Peyer's patch (tissue), 4 donors: ENCODE results near the gene WAPL. TPM values are rescaled to one million over a fixed set of nuclear protein-coding genes. Genes with fewer than 3 reads are reported as not detected.
"Not testable (repeated sequence)": the region's sequence is repeated elsewhere in the genome, so short reads cannot be mapped to it uniquely, and the experiment has no call there.

Experiments
- DNase-seq, 3 donors: peaks; one replicate each; pipeline ENCODE4 v3.0.0-alpha.2; 2017 to 2019
- H3K27ac ChIP-seq, 4 donors: fragments of 200-600 bp; sonication (generic); one replicate each; pipeline ENCODE4 v1.5.1; 2016 to 2019
- H3K27me3 ChIP-seq, 2 donors: fragments of 200-600 bp; sonication (generic); one replicate each; pipeline ENCODE4 v1.5.1; 2019
- H3K36me3 ChIP-seq, 3 donors: fragments of 200-600 bp; sonication (generic); one replicate each; pipeline ENCODE4 v1.5.1; 2016 to 2019
- H3K4me1 ChIP-seq, 4 donors: fragments of 200-600 bp; sonication (generic); one replicate each; pipeline ENCODE4 v1.5.1; 2016 to 2019
- H3K4me3 ChIP-seq, 4 donors: fragments of 200-600 bp; sonication (generic); 1 replicate in 3 of 4; 2 replicates in 1 of 4; pipeline ENCODE4 v1.5.1; 2016 to 2019; ENCODE audit warnings: mild to moderate bottlenecking in 1 of 4
- H3K9me3 ChIP-seq, 4 donors: fragments of 200-600 bp; sonication (generic); one replicate each; pipeline ENCODE4 v1.5.1; 2016 to 2019; ENCODE audit warnings: mild to moderate bottlenecking in 1 of 4
- CTCF ChIP-seq, 6 experiments: fragments of 450-650 bp in 4 of 6; fragments of 200-600 bp in 2 of 6; sonication (generic) in 1 of 6; IDR thresholded peaks; one replicate each; pipeline ENCODE4 v1.5.1; 2017 to 2019; ENCODE audit warnings: antibody characterized with exemption in 6 of 6, mild to moderate bottlenecking in 3 of 6, moderate library complexity in 1 of 6
- POLR2A ChIP-seq, 2 donors: fragments of 450-650 bp; IDR thresholded peaks; one replicate each; pipeline ENCODE4 v1.5.1; 2017; ENCODE audit warnings: antibody characterized with exemption in 2 of 2, mild to moderate bottlenecking in 2 of 2, moderate library complexity in 2 of 2
- total RNA-seq, 4 donors: library from RNA; depleted of rRNA; stranded (reverse); fragments of >200 nt; gene quantifications; one replicate each; pipeline ENCODE4 v1.1.0, GENCODE V29; 2016

WAPL gene
- total RNA-seq, result 10 to 100 TPM; 32.4 to 49.5 (median 45.1) TPM

- Histone ChIP-seq H3K27me3 (no peaks in the 10 kb centered on the region), H3K4me3 (peak within 1 kb of the TSS; percentile 97 to 99 (median 98)), H3K27ac (peak within 1 kb of the TSS; percentile 93 to 99 (median 98)), H3K4me1 (peaks cover 0 to 35% (median 11%) of the 10 kb centered on the region in 4 donors), H3K9me3 (no peaks in the 10 kb centered on the region), H3K36me3 (peaks cover 0 to 12% (median 0%) of the 10 kb centered on the region in 3 donors)
- TF ChIP-seq POLR2A (IDR thresholded peaks at IDR 0.05), result peak; percentile 68 to 83
- TF ChIP-seq CTCF (IDR thresholded peaks at IDR 0.05), result peak in 1 of 6 experiments; percentile 30
- DNase-seq, result peak; percentile 95 to 98 (median 98)
Measured at GRCh38 chr10:86521678-86522509, at the start of gene WAPL. Gene WAPL (minus strand): TSS chr10:86521792. CDS start chr10:86518069, 3,723 bp downstream.

- TF ChIP-seq CTCF (IDR thresholded peaks at IDR 0.05) (no peak), POLR2A (IDR thresholded peaks at IDR 0.05) (no peak)
- Histone ChIP-seq H3K27me3 (no peaks in the 10 kb centered on the region), H3K4me1 (no peaks in the 10 kb centered on the region), H3K9me3 (peaks cover 0 to 9% (median 0%) of the 10 kb centered on the region in 4 donors), H3K36me3 (no peaks in the 10 kb centered on the region), H3K4me3 (no peak overlapping the region), H3K27ac (no peak overlapping the region)
- no peak for DNase-seq
Measured at GRCh38 chr10:86569335-86569734, 47.7 kb upstream of the WAPL start.

- H3K9me3 ChIP-seq, H3K27me3 ChIP-seq, H3K4me3 ChIP-seq, H3K36me3 ChIP-seq, DNase-seq, H3K27ac ChIP-seq, H3K4me1 ChIP-seq: not testable (repeated sequence)
- peak in 1 of 6 experiments; percentile 8 for TF ChIP-seq CTCF (IDR thresholded peaks at IDR 0.05)
Measured at GRCh38 chr10:86566518-86566917, 44.9 kb upstream of the WAPL start.

GRCh38 chr10:86563338-86563737 lies 41.7 kb upstream of the WAPL start:
- H3K27me3 ChIP-seq, H3K36me3 ChIP-seq: not testable (repeated sequence)

GRCh38 chr10:86558695-86559094 lies 37.1 kb upstream of the WAPL start:
- H3K9me3 ChIP-seq, H3K4me3 ChIP-seq, DNase-seq, H3K4me1 ChIP-seq, H3K27ac ChIP-seq, H3K36me3 ChIP-seq, H3K27me3 ChIP-seq: not testable (repeated sequence)

More at GRCh38 chr10:86563338-86563737, 41.7 kb upstream of the WAPL start:
- not testable (repeated sequence) for H3K9me3 ChIP-seq, H3K27ac ChIP-seq, H3K4me1 ChIP-seq, DNase-seq, H3K4me3 ChIP-seq

- TF ChIP-seq POLR2A (IDR thresholded peaks at IDR 0.05), result no peak
- TF ChIP-seq CTCF (IDR thresholded peaks at IDR 0.05), result no peak
Measured at GRCh38 chr10:86556933-86557649, 35.5 kb upstream of the WAPL start.

More at GRCh38 chr10:86556933-86557649, 35.5 kb upstream of the WAPL start:
- no peak overlapping the region for H3K4me3 ChIP-seq
- no peaks in the 10 kb centered on the region for H3K27me3 ChIP-seq
- no peak overlapping the region for H3K27ac ChIP-seq
- H3K9me3 ChIP-seq, result no peaks in the 10 kb centered on the region
- H3K36me3 ChIP-seq, result no peaks in the 10 kb centered on the region
- no peak for DNase-seq
- no peaks in the 10 kb centered on the region for H3K4me1 ChIP-seq
